HepG2 (cell line): ENCODE measurements around the gene ATG4D. TPM values are rescaled to one million over a fixed set of nuclear protein-coding genes. Genes with fewer than 3 reads are reported as not detected.

ENCODE experiments used
- CEBPZ ChIP-seq: IDR thresholded peaks from 2 replicates; pipeline ENCODE4 v1.6.1; 2012; ENCODE audit warnings: low read length, improper control_type of control experiment
- FOXM1 ChIP-seq: sonication (generic); formaldehyde crosslinking; IDR thresholded peaks from 2 replicates; pipeline ENCODE4 v1.5.0; 2020; ENCODE audit warnings: missing genetic modification reagents
- IKZF4 ChIP-seq: sonication (generic); formaldehyde crosslinking; IDR thresholded peaks from 2 replicates; pipeline ENCODE4 v1.5.1; 2020; ENCODE audit warnings: borderline replicate concordance, mild to moderate bottlenecking, low read depth, missing genetic modification reagents; ENCODE audit errors: not compliant biosample characterization
- MYC ChIP-seq: sonication (generic); formaldehyde crosslinking; IDR thresholded peaks from 2 replicates; pipeline ENCODE4 v1.9.0; 2021; ENCODE audit warnings: missing genetic modification reagents, borderline replicate concordance
- NBN ChIP-seq: fragments of 450-650 bp; conservative IDR thresholded peaks from 2 replicates; pipeline ENCODE4 v1.6.1; 2017
- PHB2 ChIP-seq: fragments of 450-650 bp; IDR thresholded peaks from 2 replicates; pipeline ENCODE4 v1.6.1; 2018; ENCODE audit not compliant: partially characterized antibody
- PRDM15 ChIP-seq: sonication (generic); formaldehyde crosslinking; IDR thresholded peaks from 2 replicates; pipeline ENCODE4 v1.4.0; 2020; ENCODE audit warnings: missing genetic modification reagents
- SMAD1 ChIP-seq: sonication (generic); formaldehyde crosslinking; IDR thresholded peaks from 2 replicates; pipeline ENCODE4 v1.4.0; 2020; ENCODE audit warnings: missing genetic modification reagents, low read depth, mild to moderate bottlenecking, borderline replicate concordance
- SRSF4 ChIP-seq: fragments of 200-400 bp; formaldehyde crosslinking; IDR thresholded peaks from one replicate; pipeline ENCODE4 v1.6.1; 2018; ENCODE audit warnings: mild to moderate bottlenecking, low read depth, low read length, moderate library complexity; ENCODE audit not compliant: poor library complexity, severe bottlenecking
- STAG1 ChIP-seq: sonication (generic); formaldehyde crosslinking; IDR thresholded peaks from 2 replicates; pipeline ENCODE4 v1.4.0; 2020; ENCODE audit warnings: missing genetic modification reagents
- TFAP4 ChIP-seq: sonication (generic); IDR thresholded peaks from 2 replicates; pipeline ENCODE4 v1.6.1; 2016; ENCODE audit warnings: low read depth, borderline replicate concordance
- TP53 ChIP-seq: sonication (generic); formaldehyde crosslinking; conservative IDR thresholded peaks from 2 replicates; pipeline ENCODE4 v1.4.0; 2020; ENCODE audit warnings: missing genetic modification reagents
- ZBTB8A ChIP-seq: sonication (generic); formaldehyde crosslinking; IDR thresholded peaks from 2 replicates; pipeline ENCODE4 v1.4.0; 2020; ENCODE audit warnings: mild to moderate bottlenecking, low read depth, missing genetic modification reagents, borderline replicate concordance
- ZNF101 ChIP-seq: sonication (generic); formaldehyde crosslinking; IDR thresholded peaks from 2 replicates; pipeline ENCODE4 v1.4.0; 2020; ENCODE audit warnings: mild to moderate bottlenecking, low read depth, missing genetic modification reagents, borderline replicate concordance
- ZNF432 ChIP-seq: sonication (generic); formaldehyde crosslinking; IDR thresholded peaks from 2 replicates; pipeline ENCODE4 v1.5.0; 2020; ENCODE audit warnings: missing genetic modification reagents, mild to moderate bottlenecking, borderline replicate concordance
- ZNF530 ChIP-seq: sonication (generic); formaldehyde crosslinking; IDR thresholded peaks from 2 replicates; pipeline ENCODE4 v1.5.0; 2020; ENCODE audit warnings: low read depth, mild to moderate bottlenecking, missing genetic modification reagents
- ZNF563 ChIP-seq: sonication (generic); formaldehyde crosslinking; IDR thresholded peaks from 2 replicates; pipeline ENCODE4 v1.8.0; 2022; ENCODE audit warnings: mild to moderate bottlenecking, moderate library complexity, missing genetic modification reagents
- polyA plus RNA-seq, 8 experiments: library from polyadenylated mRNA; depleted of rRNA in 3 of 8; stranded (reverse) in 7 of 8; unstranded in 1 of 8; fragments of >200 nt; fragmentation: Illumina TruSeq in 4 of 8; extraction: Trizol in 4 of 8; gene quantifications; 2 replicates each; pipeline versions ENCODE4 v1.2.1 to v1.2.3, GENCODE V29; 2011 to 2016; ENCODE audit warnings: low read depth in 4 of 8, missing spikeins in 1 of 8, mixed read lengths in 1 of 8; ENCODE audit not compliant: insufficient read depth in 1 of 8
- total RNA-seq, 5 experiments: library from RNA; depleted of rRNA; stranded (reverse); fragments of >200 nt; fragmentation: Illumina TruSeq; extraction: Trizol; gene quantifications; 2 replicates each; pipeline ENCODE4 v1.2.3, GENCODE V29; 2016; ENCODE audit warnings: low read depth in 1 of 5
- TF ChIP-seq, protein P1 (sequence below): sonication (generic); formaldehyde crosslinking; IDR thresholded peaks from 2 replicates; pipeline ENCODE4 v1.5.0; 2020; ENCODE audit warnings: mild to moderate bottlenecking, missing genetic modification reagents, moderate library complexity
- TF ChIP-seq, protein P2 (sequence below): IDR thresholded peaks from 2 replicates; pipeline ENCODE4 v1.6.1; 2016; ENCODE audit warnings: low read depth

Gene ATG4D
- total and polyA plus RNA-seq, 2 of the 13 experiments (the other 11 are each of a cell fraction or from before 2014, with no cell fraction given): 17.8 to 19.0 TPM

DNA sequence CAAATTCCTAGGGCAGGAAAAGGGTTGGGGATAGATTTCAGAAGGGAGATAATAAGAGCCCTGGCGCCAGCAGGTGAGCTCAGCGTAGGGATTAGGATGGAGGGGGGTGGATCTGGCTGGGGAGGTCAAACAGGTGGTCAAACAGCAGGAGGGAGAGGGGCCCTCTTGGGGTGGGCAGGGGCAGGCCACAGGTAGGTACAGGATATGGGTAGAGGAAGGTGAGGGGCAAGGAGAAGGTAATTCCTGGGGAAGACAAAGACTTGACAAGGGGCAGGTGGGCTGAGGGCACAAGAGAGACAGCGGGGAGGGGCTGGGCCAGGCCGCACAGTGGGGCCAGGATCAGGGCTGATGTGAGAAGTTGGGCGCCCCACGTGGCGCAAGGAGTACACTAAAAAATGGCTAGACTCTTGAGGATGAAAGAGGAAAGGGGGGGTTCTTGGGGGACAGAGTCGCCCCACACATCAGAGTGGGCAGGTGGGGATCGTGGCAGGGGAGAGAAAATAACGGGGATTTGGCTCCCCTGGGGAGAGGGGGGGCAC is 21.4 kb downstream of the ATG4D start (continued):
- no peak for TF ChIP-seq CEBPZ
- TF ChIP-seq SMAD1: no peak
- no peak for TF ChIP-seq ZNF432 (CRISPR knock-in tag)
- TF ChIP-seq MYC (CRISPR knock-in tag): no peak
- TF ChIP-seq ZNF530: no peak
- TF ChIP-seq SRSF4: no peak
- TF ChIP-seq TP53 (CRISPR knock-in tag): no peak
- 0 out of 2 replicates have a peak, but pooled peaks have one; percentile 10 for TF ChIP-seq STAG1 (CRISPR knock-in tag)
- no peak for TF ChIP-seq PHB2
- no peak for TF ChIP-seq IKZF4 (CRISPR knock-in tag)
- TF ChIP-seq TFAP4: no peak
- TF ChIP-seq NBN: no peak
- TF ChIP-seq ZBTB8A (CRISPR knock-in tag): no peak
- TF ChIP-seq FOXM1 (CRISPR knock-in tag): no peak
- no peak for TF ChIP-seq PRDM15 (CRISPR knock-in tag)
- TF ChIP-seq, protein P1, sequence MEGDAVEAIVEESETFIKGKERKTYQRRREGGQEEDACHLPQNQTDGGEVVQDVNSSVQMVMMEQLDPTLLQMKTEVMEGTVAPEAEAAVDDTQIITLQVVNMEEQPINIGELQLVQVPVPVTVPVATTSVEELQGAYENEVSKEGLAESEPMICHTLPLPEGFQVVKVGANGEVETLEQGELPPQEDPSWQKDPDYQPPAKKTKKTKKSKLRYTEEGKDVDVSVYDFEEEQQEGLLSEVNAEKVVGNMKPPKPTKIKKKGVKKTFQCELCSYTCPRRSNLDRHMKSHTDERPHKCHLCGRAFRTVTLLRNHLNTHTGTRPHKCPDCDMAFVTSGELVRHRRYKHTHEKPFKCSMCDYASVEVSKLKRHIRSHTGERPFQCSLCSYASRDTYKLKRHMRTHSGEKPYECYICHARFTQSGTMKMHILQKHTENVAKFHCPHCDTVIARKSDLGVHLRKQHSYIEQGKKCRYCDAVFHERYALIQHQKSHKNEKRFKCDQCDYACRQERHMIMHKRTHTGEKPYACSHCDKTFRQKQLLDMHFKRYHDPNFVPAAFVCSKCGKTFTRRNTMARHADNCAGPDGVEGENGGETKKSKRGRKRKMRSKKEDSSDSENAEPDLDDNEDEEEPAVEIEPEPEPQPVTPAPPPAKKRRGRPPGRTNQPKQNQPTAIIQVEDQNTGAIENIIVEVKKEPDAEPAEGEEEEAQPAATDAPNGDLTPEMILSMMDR: peak; percentile 43
- no peak for TF ChIP-seq ZNF563 (CRISPR knock-in tag)
- no peak for TF ChIP-seq ZNF101 (CRISPR knock-in tag)
- TF ChIP-seq, protein P2, sequence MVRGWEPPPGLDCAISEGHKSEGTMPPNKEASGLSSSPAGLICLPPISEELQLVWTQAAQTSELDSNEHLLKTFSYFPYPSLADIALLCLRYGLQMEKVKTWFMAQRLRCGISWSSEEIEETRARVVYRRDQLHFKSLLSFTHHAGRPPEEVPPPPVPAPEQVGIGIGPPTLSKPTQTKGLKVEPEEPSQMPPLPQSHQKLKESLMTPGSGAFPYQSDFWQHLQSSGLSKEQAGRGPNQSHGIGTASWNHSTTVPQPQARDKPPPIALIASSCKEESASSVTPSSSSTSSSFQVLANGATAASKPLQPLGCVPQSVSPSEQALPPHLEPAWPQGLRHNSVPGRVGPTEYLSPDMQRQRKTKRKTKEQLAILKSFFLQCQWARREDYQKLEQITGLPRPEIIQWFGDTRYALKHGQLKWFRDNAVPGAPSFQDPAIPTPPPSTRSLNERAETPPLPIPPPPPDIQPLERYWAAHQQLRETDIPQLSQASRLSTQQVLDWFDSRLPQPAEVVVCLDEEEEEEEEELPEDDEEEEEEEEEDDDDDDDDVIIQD (CRISPR knock-in tag): no peak
